CD4-positive, alpha-beta T cell treated with Interleukin-10 for 1 hour (primary cell): Measurements from ENCODE around the gene F12.
A peak's percentile ranks its signal among the peaks of the same experiment; 100 is the strongest.

ENCODE experiments used
- DNase-seq: peaks from one replicate; pipeline ENCODE4 v3.0.0-alpha.2; 2020

F12 gene

GRCh38 chr5:177409043-177409801, at the start of gene F12:
Gene F12 (minus strand): TSS chr5:177409564. CDS start chr5:177409527, 37 bp downstream.
- no peak for DNase-seq

- no peak for DNase-seq
Observed at GRCh38 chr5:177458912-177459350, 49.6 kb upstream of the F12 start.

GRCh38 chr5:177457852-177458681, 48.7 kb upstream of the F12 start:
- DNase-seq = no peak

DNA sequence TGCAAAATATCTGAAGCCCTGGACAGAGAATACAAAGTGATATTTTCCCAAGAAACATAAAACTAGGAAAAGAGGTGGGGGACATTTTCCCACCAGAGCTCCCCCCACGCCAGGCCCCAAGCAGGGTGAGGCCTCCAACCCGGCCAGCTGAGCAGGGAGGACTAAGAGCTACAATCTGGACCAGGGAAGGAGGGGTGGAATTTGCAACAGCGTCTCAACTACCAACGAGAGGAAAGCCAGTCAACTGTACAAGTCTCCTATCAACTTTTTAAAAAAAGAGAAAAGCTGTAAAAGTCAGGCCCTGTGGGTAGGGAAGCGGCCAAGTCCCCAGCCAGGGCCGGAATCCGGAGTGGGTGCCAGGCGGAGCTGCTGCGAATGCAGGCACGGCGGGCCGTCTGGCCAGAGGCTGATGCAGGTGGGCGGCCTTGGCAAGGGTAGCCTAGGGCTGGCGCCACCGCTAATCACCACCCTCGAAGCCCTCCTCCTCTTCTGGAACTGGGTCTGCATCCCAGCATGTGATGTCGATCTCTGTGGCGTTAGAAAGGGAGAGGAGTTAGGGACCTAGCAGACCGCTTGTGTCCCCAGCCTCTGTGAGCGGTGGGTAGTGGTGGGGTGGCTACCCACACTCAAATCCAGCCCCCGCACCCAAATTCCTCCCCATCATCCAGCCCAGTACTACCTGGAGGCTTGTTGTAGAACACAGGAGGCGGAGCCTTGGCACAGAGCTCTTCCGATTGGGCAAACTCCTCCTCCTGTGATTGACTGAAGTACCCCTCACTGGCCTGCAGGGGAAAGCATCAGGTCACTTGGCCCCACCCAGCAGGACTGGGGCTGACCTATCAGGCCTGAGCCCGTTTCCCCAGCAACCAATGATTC, 47.9 kb upstream of the F12 start:
- DNase-seq = peak; percentile 81

- DNase-seq = no peak
Observed at GRCh38 chr5:177456591-177456964, 47.2 kb upstream of the F12 start.

GRCh38 chr5:177455661-177456590, 46.6 kb upstream of the F12 start:
- peak; percentile 93 for DNase-seq

GRCh38 chr5:177455036-177455660, 45.8 kb upstream of the F12 start:
- DNase-seq = peak; percentile 93

GRCh38 chr5:177454397-177455035, 45.2 kb upstream of the F12 start:
- DNase-seq = peak; percentile 96

DNA sequence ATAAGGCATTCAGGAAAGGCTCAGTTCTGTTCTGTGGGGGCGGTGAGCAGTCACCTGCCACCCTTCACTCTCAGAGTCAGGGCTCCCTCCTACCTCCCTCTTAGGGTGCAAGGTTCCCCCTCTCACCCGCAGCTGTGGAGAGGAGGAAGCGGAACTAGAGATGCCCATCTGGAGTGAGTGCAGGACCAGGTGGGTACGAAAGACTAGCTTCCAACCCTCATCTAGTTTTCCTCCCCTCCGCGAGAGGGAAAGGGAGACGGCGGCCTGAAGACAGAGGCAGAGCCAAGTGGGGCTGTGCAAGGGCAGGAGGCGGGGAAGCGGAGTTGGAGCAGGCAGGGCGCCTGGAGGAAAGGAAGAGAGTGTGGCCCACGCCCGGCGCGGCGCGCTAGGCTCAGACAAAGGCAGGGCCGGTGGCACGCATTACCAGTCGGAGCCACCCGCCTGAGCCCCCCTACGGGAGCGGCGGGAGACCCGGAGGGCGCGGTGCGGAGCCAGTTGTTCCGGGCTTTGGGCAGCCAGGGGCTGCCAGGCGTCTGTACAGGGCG, 44.6 kb upstream of the F12 start:
- no peak for DNase-seq

GRCh38 chr5:177452688-177453638, 43.6 kb upstream of the F12 start:
- DNase-seq = no peak

- DNase-seq = no peak
Observed at GRCh38 chr5:177450667-177451424, 41.5 kb upstream of the F12 start.

DNA sequence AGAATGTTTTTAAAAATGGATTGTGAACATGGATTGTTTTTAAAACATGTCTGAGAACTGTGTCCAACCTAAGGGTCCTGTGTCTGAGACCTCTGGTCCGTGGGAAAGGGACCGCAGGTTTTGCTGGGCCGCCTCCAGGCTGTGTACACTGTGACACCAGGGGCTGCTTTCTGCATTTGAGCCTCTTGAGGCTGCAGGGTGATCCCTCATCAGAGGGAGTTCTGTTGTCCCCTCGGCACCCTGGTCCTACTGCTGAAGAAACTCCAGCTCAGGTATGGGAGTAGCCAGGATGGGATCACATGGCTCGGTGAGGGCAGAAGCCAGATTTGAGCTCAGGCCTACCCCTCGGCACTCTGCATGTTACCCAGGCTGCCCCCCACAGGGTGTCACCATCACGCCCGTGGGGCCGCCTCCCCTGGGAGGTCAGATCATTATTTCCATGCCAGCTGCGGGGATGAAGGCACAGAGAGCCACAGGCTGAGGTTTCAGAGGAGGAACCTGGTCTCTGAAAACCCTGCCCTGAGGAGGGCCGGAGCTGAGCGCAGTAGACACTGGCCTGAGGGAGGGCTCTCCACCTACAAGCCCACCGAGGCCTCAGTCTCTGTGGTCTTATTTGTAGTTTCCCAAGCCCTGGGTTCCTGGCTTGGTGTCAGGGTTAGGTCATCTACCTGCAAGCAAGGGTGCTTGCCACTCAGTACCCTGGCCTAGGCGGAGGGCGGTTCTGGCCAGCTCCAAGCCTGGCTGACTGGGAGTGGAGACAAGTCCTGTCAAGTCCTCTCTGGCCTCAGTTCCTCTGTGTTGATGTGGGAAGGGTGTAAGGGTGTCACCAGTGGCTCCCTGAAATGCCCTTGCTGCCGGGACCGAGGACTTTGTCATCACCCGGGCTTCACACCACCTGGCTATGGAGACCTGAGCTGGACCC, 40.0 kb upstream of the F12 start:
- DNase-seq = no peak

- DNase-seq = no peak
Observed at GRCh38 chr5:177448244-177448950, 39.0 kb upstream of the F12 start.

GRCh38 chr5:177447611-177448243, 38.4 kb upstream of the F12 start:
- no peak for DNase-seq

DNA sequence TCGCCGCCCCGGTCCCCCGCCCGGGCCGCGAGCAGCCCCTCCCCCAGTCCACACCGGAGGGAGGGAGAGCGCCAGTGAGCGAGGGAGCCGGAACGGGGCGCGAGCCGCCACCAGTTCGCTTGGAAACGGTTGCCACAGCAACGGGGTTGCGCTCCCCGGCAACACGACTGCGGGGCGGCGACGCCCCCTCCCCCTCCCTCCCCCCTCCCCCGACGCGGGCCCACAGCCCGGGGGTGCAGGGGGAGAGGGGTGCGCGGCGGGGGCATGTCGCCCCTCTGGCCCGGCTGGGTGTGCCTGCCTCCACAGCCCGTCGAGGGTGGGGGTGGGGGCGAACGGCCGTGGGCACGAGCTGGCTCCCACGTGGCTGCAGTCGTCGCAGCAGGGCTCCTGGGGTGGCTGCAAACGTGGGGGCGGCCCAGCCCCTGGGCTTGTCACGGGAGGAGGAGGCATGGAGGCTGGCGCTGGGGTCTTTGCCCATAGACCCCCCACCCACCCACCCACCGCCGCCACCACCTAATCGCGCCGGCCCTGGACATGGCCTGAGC, 37.8 kb upstream of the F12 start:
- peak; percentile 88 for DNase-seq
